BLaER1 treated with 17β-estradiol and CSF1 and Interleukin-3, amounts not matched to agents 10 nM and 100 nM (cell line): ENCODE measurements around the gene BFSP1.

Source experiments
- H3K27ac ChIP-seq, 11 experiments: shearing (Covaris generic); formaldehyde crosslinking; 2 replicates each; pipeline ENCODE4 v1.8.1; 2022
- H3K27me3 ChIP-seq, 11 experiments: shearing (Covaris generic); formaldehyde crosslinking; 2 replicates each; pipeline ENCODE4 v1.8.1; 2022
- H3K36me3 ChIP-seq, 11 experiments: shearing (Covaris generic); formaldehyde crosslinking; 2 replicates each; pipeline ENCODE4 v1.8.1; 2022
- H3K4me1 ChIP-seq, 10 experiments: shearing (Covaris generic); formaldehyde crosslinking; 2 replicates each; pipeline ENCODE4 v1.8.1; 2022
- H3K4me2 ChIP-seq, 11 experiments: shearing (Covaris generic); formaldehyde crosslinking; 2 replicates each; pipeline ENCODE4 v1.8.1; 2022
- H3K4me3 ChIP-seq, 10 experiments: shearing (Covaris generic); formaldehyde crosslinking; 2 replicates each; pipeline ENCODE4 v1.8.1; 2022
- H3K9ac ChIP-seq, 11 experiments: shearing (Covaris generic); formaldehyde crosslinking; 2 replicates each; pipeline ENCODE4 v1.8.1; 2022
- H3K9me3 ChIP-seq, 11 experiments: shearing (Covaris generic); formaldehyde crosslinking; replicated peaks in 1 of 11; 2 replicates each; pipeline ENCODE4 v1.8.1; 2022
- H4K20me1 ChIP-seq, 11 experiments: shearing (Covaris generic); formaldehyde crosslinking; 2 replicates each; pipeline ENCODE4 v1.8.1; 2022
- Cebpa-rat ChIP-seq, 11 experiments: shearing (Covaris generic); IDR thresholded peaks; 2 replicates each; pipeline ENCODE4 v1.8.1; 2022

The BFSP1 gene

GRCh38 chr20:17473659-17474058 is 57.5 kb downstream of the BFSP1 start:
- Histone ChIP-seq H3K27me3 (no peaks in the 10 kb centered on the region), H4K20me1 (no peaks in the 10 kb centered on the region), H3K9ac (no peak overlapping the region), H3K27ac (no peak overlapping the region), H3K9me3 (peaks cover 0 to 14% (median 8%) of the 10 kb centered on the region in 11 experiments; a peak in 10 of 22 replicates), H3K4me3 (no peak overlapping the region), H3K4me1 (peaks cover 0 to 17% (median under 1%) of the 10 kb centered on the region in 10 experiments; a peak in 6 of 20 replicates), H3K4me2 (no peak overlapping the region), H3K36me3 (no peaks in the 10 kb centered on the region)
- no peak for TF ChIP-seq Cebpa-rat (IDR thresholded peaks at IDR 0.05)

DNA sequence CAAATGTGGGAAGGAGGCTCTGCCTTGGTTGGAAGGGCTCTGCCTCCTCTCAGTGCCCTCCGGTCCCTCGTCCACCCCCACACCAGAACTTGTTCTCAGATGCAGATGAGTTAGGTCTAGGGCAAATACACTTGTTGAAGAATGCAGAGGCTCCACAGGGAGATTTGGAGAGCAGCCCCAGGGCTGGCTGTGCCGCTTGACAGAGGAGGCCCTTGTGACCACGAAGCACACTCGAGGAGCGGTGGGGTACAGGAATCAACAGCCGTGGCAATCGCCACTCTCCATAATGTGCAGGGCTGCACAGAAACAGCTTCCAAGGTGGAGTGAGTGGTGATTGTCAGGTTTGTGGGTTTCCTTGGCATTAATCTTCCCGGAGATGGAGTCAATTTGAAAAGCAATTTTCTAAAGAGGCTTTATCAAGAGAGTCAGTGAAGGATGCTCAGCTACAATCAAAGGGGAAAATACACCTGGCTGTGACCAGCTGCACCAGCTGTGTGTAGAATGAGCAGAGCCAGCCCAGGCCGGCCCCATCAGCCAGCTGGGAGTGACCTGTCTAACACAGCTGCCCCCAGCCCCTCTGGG is 59.5 kb downstream of the BFSP1 start:
- Histone ChIP-seq H3K9ac (no peak overlapping the region), H3K27ac (no peak overlapping the region), H3K27me3 (no peaks in the 10 kb centered on the region), H3K9me3 (peaks cover 0 to 22% (median 8%) of the 10 kb centered on the region in 11 experiments; a peak in 11 of 22 replicates), H3K4me2 (0 out of 22 replicates have a peak overlapping the region, but pooled peaks of 1 of the 11 experiments have one; percentile 11), H4K20me1 (no peaks in the 10 kb centered on the region), H3K36me3 (no peaks in the 10 kb centered on the region), H3K4me1 (peaks cover 0 to 17% (median 0%) of the 10 kb centered on the region in 10 experiments; a peak in 2 of 20 replicates), H3K4me3 (no peak overlapping the region)
- no peak for TF ChIP-seq Cebpa-rat (IDR thresholded peaks at IDR 0.05)

- TF ChIP-seq Cebpa-rat (IDR thresholded peaks at IDR 0.05): no peak
- Histone ChIP-seq H3K27ac (no peak overlapping the region), H3K4me2 (no peak overlapping the region), H3K9me3 (peaks cover 0 to 22% (median 8%) of the 10 kb centered on the region in 11 experiments; a peak in 11 of 22 replicates), H3K9ac (no peak overlapping the region), H3K4me3 (no peak overlapping the region), H4K20me1 (no peaks in the 10 kb centered on the region), H3K4me1 (peaks cover 0 to 15% (median 0%) of the 10 kb centered on the region in 10 experiments; a peak in 2 of 20 replicates), H3K27me3 (no peaks in the 10 kb centered on the region), H3K36me3 (no peaks in the 10 kb centered on the region)
Observed at GRCh38 chr20:17470973-17471372, 60.2 kb downstream of the BFSP1 start.

GRCh38 chr20:17470521-17470920 is 60.7 kb downstream of the BFSP1 start:
- Histone ChIP-seq H3K9me3 (peaks cover 0 to 22% (median 8%) of the 10 kb centered on the region in 11 experiments; a peak in 14 of 22 replicates), H4K20me1 (no peaks in the 10 kb centered on the region), H3K27me3 (no peaks in the 10 kb centered on the region), H3K27ac (no peak overlapping the region), H3K9ac (no peak overlapping the region), H3K4me1 (peaks cover 0 to 10% (median 0%) of the 10 kb centered on the region in 10 experiments; a peak in 2 of 20 replicates), H3K4me3 (no peak overlapping the region), H3K4me2 (no peak overlapping the region), H3K36me3 (no peaks in the 10 kb centered on the region)
- TF ChIP-seq Cebpa-rat (IDR thresholded peaks at IDR 0.05): no peak

GRCh38 chr20:17469246-17470030 is 61.7 kb downstream of the BFSP1 start:
- no peak for TF ChIP-seq Cebpa-rat (IDR thresholded peaks at IDR 0.05)
- Histone ChIP-seq H3K27ac (no peak overlapping the region), H4K20me1 (no peaks in the 10 kb centered on the region), H3K9ac (no peak overlapping the region), H3K4me3 (no peak overlapping the region), H3K4me1 (peaks cover 0 to 9% (median 0%) of the 10 kb centered on the region in 10 experiments; a peak in 1 of 20 replicates), H3K27me3 (no peaks in the 10 kb centered on the region), H3K36me3 (no peaks in the 10 kb centered on the region), H3K4me2 (no peak overlapping the region), H3K9me3 (peaks cover 0 to 25% (median 8%) of the 10 kb centered on the region in 11 experiments; a peak in 14 of 22 replicates)

GRCh38 chr20:17468073-17468840 is 62.9 kb downstream of the BFSP1 start:
- Histone ChIP-seq H3K9me3 (peaks cover 0 to 18% (median 8%) of the 10 kb centered on the region in 11 experiments; a peak in 11 of 22 replicates), H4K20me1 (no peaks in the 10 kb centered on the region), H3K27ac (no peak overlapping the region), H3K4me2 (no peak overlapping the region), H3K27me3 (no peaks in the 10 kb centered on the region), H3K9ac (no peak overlapping the region), H3K4me1 (peaks cover 0 to 9% (median 0%) of the 10 kb centered on the region in 10 experiments; a peak in 1 of 20 replicates), H3K36me3 (no peaks in the 10 kb centered on the region), H3K4me3 (no peak overlapping the region)
- TF ChIP-seq Cebpa-rat (IDR thresholded peaks at IDR 0.05): no peak

- no peaks in the 10 kb centered on the region for H4K20me1 ChIP-seq
- no peak overlapping the region for H3K4me2 ChIP-seq
- no peak overlapping the region for H3K27ac ChIP-seq
- no peaks in the 10 kb centered on the region for H3K36me3 ChIP-seq
- no peak for TF ChIP-seq Cebpa-rat (IDR thresholded peaks at IDR 0.05)
- H3K27me3 ChIP-seq: no peaks in the 10 kb centered on the region
- peaks cover 0 to 18% (median 8%) of the 10 kb centered on the region in 11 experiments; a peak in 11 of 22 replicates for H3K9me3 ChIP-seq
- H3K9ac ChIP-seq: no peak overlapping the region
- H3K4me1 ChIP-seq: peaks cover 0 to 8% (median 0%) of the 10 kb centered on the region in 10 experiments; a peak in 1 of 20 replicates
- H3K4me3 ChIP-seq: no peak overlapping the region
Observed at GRCh38 chr20:17467120-17467655, 64.0 kb downstream of the BFSP1 start.

DNA sequence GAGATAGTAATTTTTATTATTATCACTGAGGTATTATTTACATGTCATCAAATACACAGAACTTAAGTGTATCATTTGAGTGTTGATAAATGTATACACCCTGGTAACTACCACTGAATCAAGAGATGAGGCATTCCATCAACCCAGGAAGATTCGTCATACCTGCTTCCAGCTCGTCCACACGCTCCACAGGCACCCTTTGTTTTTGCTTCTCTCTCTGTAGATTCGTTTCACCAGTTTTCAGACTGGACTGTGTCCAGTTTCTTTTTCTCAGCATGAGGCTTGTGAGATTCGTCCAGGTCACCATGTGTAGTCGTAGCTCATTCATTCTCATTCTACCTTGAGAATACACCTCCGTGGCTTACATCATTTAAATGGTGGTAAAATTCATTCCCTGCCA is 64.5 kb downstream of the BFSP1 start:
- no peak overlapping the region for H3K4me3 ChIP-seq
- TF ChIP-seq Cebpa-rat (IDR thresholded peaks at IDR 0.05): no peak
- H3K4me1 ChIP-seq: 0 out of 20 replicates have a peak, but pooled peaks cover 0 to 3% (median 0%) of the 10 kb centered on the region in 10 experiments
- peaks cover 0 to 18% (median 8%) of the 10 kb centered on the region in 11 experiments; a peak in 11 of 22 replicates for H3K9me3 ChIP-seq
- H3K4me2 ChIP-seq: no peak overlapping the region
- H3K36me3 ChIP-seq: no peaks in the 10 kb centered on the region
- H4K20me1 ChIP-seq: no peaks in the 10 kb centered on the region
- H3K9ac ChIP-seq: no peak overlapping the region
- no peak overlapping the region for H3K27ac ChIP-seq
- no peaks in the 10 kb centered on the region for H3K27me3 ChIP-seq
